NCI-H2196 (cell line): ENCODE measurements around the gene HRH1.
A peak's percentile ranks its signal among the peaks of the same experiment; 100 is the strongest.
"Not testable (repeated sequence)": the region's sequence is repeated elsewhere in the genome, so short reads cannot be mapped to it uniquely, and the experiment has no call there.

Source experiments
- DNase-seq: peaks from one replicate; lab custom pipeline; 2025; ENCODE audit not compliant: unreplicated experiment; lab: John Stamatoyannopoulos, UW

Gene HRH1

GRCh38 chr3:11236588-11237461 lies 82.5 kb downstream of the HRH1 start:
- peak; percentile 46 for DNase-seq

GRCh38 chr3:11238060-11238459 lies 83.8 kb downstream of the HRH1 start:
- DNase-seq, result no peak

GRCh38 chr3:11238880-11239279 lies 84.6 kb downstream of the HRH1 start:
- DNase-seq, result no peak

GRCh38 chr3:11239796-11240195 lies 85.5 kb downstream of the HRH1 start:
- DNase-seq, result no peak

- no peak for DNase-seq
These were observed 86.2 kb downstream of the HRH1 start for GRCh38 chr3:11240496-11240895.

GRCh38 chr3:11244121-11244677 lies 89.9 kb downstream of the HRH1 start:
- DNase-seq, result no peak

- DNase-seq, result no peak
These were observed 91.0 kb downstream of the HRH1 start for GRCh38 chr3:11245276-11245675.

GRCh38 chr3:11245827-11246662 lies 91.8 kb downstream of the HRH1 start:
- DNase-seq, result no peak

GRCh38 chr3:11246663-11246970 lies 92.3 kb downstream of the HRH1 start:
- DNase-seq, result no peak

- no peak for DNase-seq
These were observed 93.1 kb downstream of the HRH1 start for GRCh38 chr3:11247362-11247761.

- no peak for DNase-seq
These were observed 94.3 kb downstream of the HRH1 start for GRCh38 chr3:11248596-11248995.

GRCh38 chr3:11250902-11251806 lies 96.9 kb downstream of the HRH1 start:
- no peak for DNase-seq

- no peak for DNase-seq
These were observed 97.5 kb downstream of the HRH1 start for GRCh38 chr3:11251807-11252176.

- DNase-seq, result no peak
These were observed 100.6 kb downstream of the HRH1 start for GRCh38 chr3:11254876-11255275.

- DNase-seq, result not testable (repeated sequence)
These were observed 101.2 kb downstream of the HRH1 start for GRCh38 chr3:11255537-11255936.

- DNase-seq, result no peak
These were observed 104.7 kb downstream of the HRH1 start for GRCh38 chr3:11258958-11259357.

- DNase-seq, result no peak
These were observed 106.2 kb downstream of the HRH1 start for GRCh38 chr3:11260460-11260859.

- no peak for DNase-seq
These were observed 114.7 kb downstream of the HRH1 start for GRCh38 chr3:11269007-11269406.

GRCh38 chr3:11271986-11272904 lies 118.0 kb downstream of the HRH1 start, which contains the start of gene ATG7:
Gene ATG7 (plus strand): TSS chr3:11272397. CDS start chr3:11298696, 26,299 bp downstream.
- peak; percentile 89 for DNase-seq
